ENCODE measurements around the gene C1QTNF2.

Gene C1QTNF2

GRCh38 chr5:160371294-160371693, 868 bp upstream of the C1QTNF2 start:
- Histone ChIP-seq H3K36me3 (ENCODE audit: insufficient read depth, insufficient read length, low read length) (no peaks in the 10 kb centered on the region), H3K9me3 (ENCODE audit: insufficient read depth, low read length) (no peaks in the 10 kb centered on the region)

GRCh38 chr5:160370713-160371034, 248 bp upstream of the C1QTNF2 start:
- Histone ChIP-seq H3K9ac (ENCODE audit: insufficient read length, low read depth) (no peak overlapping the region), H3K9me3 (ENCODE audit: insufficient read depth, low read length) (no peaks in the 10 kb centered on the region), H3K27me3 (ENCODE audit: insufficient read depth, insufficient read length) (peaks cover 35% of the 10 kb centered on the region), H3K4me3 (ENCODE audit: insufficient read length, low read depth) (peak overlapping the region; percentile 34), H3K36me3 (ENCODE audit: insufficient read depth, insufficient read length, low read length) (no peaks in the 10 kb centered on the region), H3K4me1 (ENCODE audit: insufficient read depth, insufficient read length) (peaks cover 6% of the 10 kb centered on the region)
- TF ChIP-seq ZNF274 (IDR thresholded peaks at IDR 0.05; ENCODE audit: low read depth, low read length), result no peak
- TF ChIP-seq YY1 (IDR thresholded peaks at IDR 0.05; ENCODE audit: insufficient read depth, insufficient read length), result no peak
- no peak for TF ChIP-seq SUZ12 (IDR thresholded peaks at IDR 0.05; ENCODE audit: extremely low read depth, insufficient read depth, insufficient read length)
- no peak for DNase-seq (ENCODE audit: low read depth, low spot score)

More at GRCh38 chr5:160371294-160371693, 868 bp upstream of the C1QTNF2 start:
- DNase-seq (ENCODE audit: low read depth, low spot score), result no peak
- TF ChIP-seq YY1 (IDR thresholded peaks at IDR 0.05; ENCODE audit: insufficient read depth, insufficient read length) (no peak), SUZ12 (IDR thresholded peaks at IDR 0.05; ENCODE audit: extremely low read depth, insufficient read depth, insufficient read length) (no peak), ZNF274 (IDR thresholded peaks at IDR 0.05; ENCODE audit: low read depth, low read length) (no peak)
- peaks cover 35% of the 10 kb centered on the region for H3K27me3 ChIP-seq (ENCODE audit: insufficient read depth, insufficient read length)
- H3K4me1 ChIP-seq (ENCODE audit: insufficient read depth, insufficient read length), result peaks cover 6% of the 10 kb centered on the region
- no peak overlapping the region for H3K9ac ChIP-seq (ENCODE audit: insufficient read length, low read depth)
- H3K4me3 ChIP-seq (ENCODE audit: insufficient read length, low read depth), result no peak overlapping the region

- DNase-seq (ENCODE audit: low read depth, low spot score), result no peak
- Histone ChIP-seq H3K27me3 (ENCODE audit: insufficient read depth, insufficient read length) (peaks cover 35% of the 10 kb centered on the region), H3K9ac (ENCODE audit: insufficient read length, low read depth) (no peak overlapping the region), H3K36me3 (ENCODE audit: insufficient read depth, insufficient read length, low read length) (no peaks in the 10 kb centered on the region), H3K4me3 (ENCODE audit: insufficient read length, low read depth) (no peak overlapping the region), H3K9me3 (ENCODE audit: insufficient read depth, low read length) (no peaks in the 10 kb centered on the region), H3K4me1 (ENCODE audit: insufficient read depth, insufficient read length) (peaks cover 6% of the 10 kb centered on the region)
- TF ChIP-seq ZNF274 (IDR thresholded peaks at IDR 0.05; ENCODE audit: low read depth, low read length) (no peak), YY1 (IDR thresholded peaks at IDR 0.05; ENCODE audit: insufficient read depth, insufficient read length) (no peak), SUZ12 (IDR thresholded peaks at IDR 0.05; ENCODE audit: extremely low read depth, insufficient read depth, insufficient read length) (no peak)
Measured at GRCh38 chr5:160367885-160368284, 2.5 kb downstream of the C1QTNF2 start.

GRCh38 chr5:160367261-160367660, 3.2 kb downstream of the C1QTNF2 start:
- peaks cover 6% of the 10 kb centered on the region for H3K4me1 ChIP-seq (ENCODE audit: insufficient read depth, insufficient read length)
- H3K27me3 ChIP-seq (ENCODE audit: insufficient read depth, insufficient read length), result peaks cover 35% of the 10 kb centered on the region
- no peaks in the 10 kb centered on the region for H3K9me3 ChIP-seq (ENCODE audit: insufficient read depth, low read length)
- no peaks in the 10 kb centered on the region for H3K36me3 ChIP-seq (ENCODE audit: insufficient read depth, insufficient read length, low read length)
- DNase-seq (ENCODE audit: low read depth, low spot score), result no peak
- no peak overlapping the region for H3K4me3 ChIP-seq (ENCODE audit: insufficient read length, low read depth)
- H3K9ac ChIP-seq (ENCODE audit: insufficient read length, low read depth), result no peak overlapping the region
- TF ChIP-seq SUZ12 (IDR thresholded peaks at IDR 0.05; ENCODE audit: extremely low read depth, insufficient read depth, insufficient read length), result no peak
- TF ChIP-seq YY1 (IDR thresholded peaks at IDR 0.05; ENCODE audit: insufficient read depth, insufficient read length), result no peak
- no peak for TF ChIP-seq ZNF274 (IDR thresholded peaks at IDR 0.05; ENCODE audit: low read depth, low read length)

- H3K4me3 ChIP-seq (ENCODE audit: insufficient read length, low read depth), result no peak overlapping the region
- H3K9me3 ChIP-seq (ENCODE audit: insufficient read depth, low read length), result no peaks in the 10 kb centered on the region
- no peak overlapping the region for H3K9ac ChIP-seq (ENCODE audit: insufficient read length, low read depth)
- no peaks in the 10 kb centered on the region for H3K36me3 ChIP-seq (ENCODE audit: insufficient read depth, insufficient read length, low read length)
- peaks cover 6% of the 10 kb centered on the region for H3K4me1 ChIP-seq (ENCODE audit: insufficient read depth, insufficient read length)
- no peak for TF ChIP-seq ZNF274 (IDR thresholded peaks at IDR 0.05; ENCODE audit: low read depth, low read length)
- no peak for TF ChIP-seq YY1 (IDR thresholded peaks at IDR 0.05; ENCODE audit: insufficient read depth, insufficient read length)
- no peak for TF ChIP-seq SUZ12 (IDR thresholded peaks at IDR 0.05; ENCODE audit: extremely low read depth, insufficient read depth, insufficient read length)
- peaks cover 28% of the 10 kb centered on the region for H3K27me3 ChIP-seq (ENCODE audit: insufficient read depth, insufficient read length)
- DNase-seq (ENCODE audit: low read depth, low spot score), result no peak
Measured at GRCh38 chr5:160366230-160366629, 4.2 kb downstream of the C1QTNF2 start.

GRCh38 chr5:160363660-160364395, 6.6 kb downstream of the C1QTNF2 start:
- H3K9me3 ChIP-seq (ENCODE audit: insufficient read depth, low read length), result no peaks in the 10 kb centered on the region
- no peak for DNase-seq (ENCODE audit: low read depth, low spot score)
- TF ChIP-seq SUZ12 (IDR thresholded peaks at IDR 0.05; ENCODE audit: extremely low read depth, insufficient read depth, insufficient read length), result no peak
- TF ChIP-seq ZNF274 (IDR thresholded peaks at IDR 0.05; ENCODE audit: low read depth, low read length), result no peak
- TF ChIP-seq YY1 (IDR thresholded peaks at IDR 0.05; ENCODE audit: insufficient read depth, insufficient read length), result no peak
- no peaks in the 10 kb centered on the region for H3K4me1 ChIP-seq (ENCODE audit: insufficient read depth, insufficient read length)
- H3K27me3 ChIP-seq (ENCODE audit: insufficient read depth, insufficient read length), result peaks cover 4% of the 10 kb centered on the region
- no peak overlapping the region for H3K9ac ChIP-seq (ENCODE audit: insufficient read length, low read depth)
- H3K36me3 ChIP-seq (ENCODE audit: insufficient read depth, insufficient read length, low read length), result no peaks in the 10 kb centered on the region
- H3K4me3 ChIP-seq (ENCODE audit: insufficient read length, low read depth), result no peak overlapping the region

GRCh38 chr5:160363211-160363610, 7.2 kb downstream of the C1QTNF2 start:
- TF ChIP-seq SUZ12 (IDR thresholded peaks at IDR 0.05; ENCODE audit: extremely low read depth, insufficient read depth, insufficient read length), result no peak
- TF ChIP-seq YY1 (IDR thresholded peaks at IDR 0.05; ENCODE audit: insufficient read depth, insufficient read length), result no peak
- TF ChIP-seq ZNF274 (IDR thresholded peaks at IDR 0.05; ENCODE audit: low read depth, low read length), result no peak
- Histone ChIP-seq H3K4me3 (ENCODE audit: insufficient read length, low read depth) (no peak overlapping the region), H3K9ac (ENCODE audit: insufficient read length, low read depth) (no peak overlapping the region), H3K9me3 (ENCODE audit: insufficient read depth, low read length) (no peaks in the 10 kb centered on the region), H3K36me3 (ENCODE audit: insufficient read depth, insufficient read length, low read length) (no peaks in the 10 kb centered on the region), H3K4me1 (ENCODE audit: insufficient read depth, insufficient read length) (no peaks in the 10 kb centered on the region), H3K27me3 (ENCODE audit: insufficient read depth, insufficient read length) (no peaks in the 10 kb centered on the region)
- DNase-seq (ENCODE audit: low read depth, low spot score), result no peak
